HG03565 (cell line): ENCODE data around the gene MFAP4.

Experiments used
- ATAC-seq: cut with Tn5 transposase; IDR thresholded peaks from one replicate; pipeline ENCODE4 v1.9.1; 2021; ENCODE audit warnings: mild to moderate bottlenecking, moderate library complexity; ENCODE audit not compliant: unreplicated experiment

Gene MFAP4

DNA sequence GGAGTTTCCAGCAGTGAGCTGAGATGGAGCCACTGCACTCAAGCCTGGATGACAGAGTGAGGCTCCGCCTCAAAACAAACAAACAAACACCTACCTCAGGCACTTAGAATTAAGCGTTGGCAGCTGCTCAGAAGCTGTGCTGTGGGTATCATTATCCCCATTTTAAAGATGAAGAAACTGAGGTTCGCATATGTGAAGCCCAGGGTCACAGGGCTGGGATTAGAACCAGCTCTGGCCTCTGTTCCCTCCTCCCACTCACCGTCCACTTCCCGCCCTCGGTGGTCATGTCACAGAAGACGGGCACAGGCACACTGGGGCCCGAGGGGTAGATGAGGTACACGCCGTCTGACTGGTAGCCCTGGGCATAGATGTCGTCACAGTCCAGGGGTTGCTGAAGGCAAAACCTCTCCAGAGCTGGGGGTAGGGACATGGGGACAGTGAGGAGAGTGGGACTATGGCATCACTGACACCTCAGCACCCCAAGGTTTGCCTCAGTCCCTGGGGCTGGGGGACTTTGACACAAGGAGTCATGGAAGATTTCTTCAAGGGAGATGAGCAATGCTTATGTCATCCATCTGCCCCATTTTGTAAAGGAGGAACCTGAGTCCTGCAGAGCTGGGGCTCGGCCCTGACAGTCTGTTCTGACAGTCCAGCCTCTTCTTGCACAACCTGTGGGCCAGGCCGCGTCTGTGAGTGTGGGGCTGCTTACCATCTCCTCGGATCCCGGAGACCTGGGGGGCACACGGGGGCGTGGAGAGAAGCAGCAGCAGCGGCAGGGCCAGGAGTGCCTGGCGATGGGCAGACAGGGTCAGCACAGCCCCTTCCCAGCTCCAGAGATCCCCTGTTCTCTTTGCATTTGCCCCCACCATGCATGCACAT is 700 bp downstream of the MFAP4 start:
- ATAC-seq: no peak

DNA sequence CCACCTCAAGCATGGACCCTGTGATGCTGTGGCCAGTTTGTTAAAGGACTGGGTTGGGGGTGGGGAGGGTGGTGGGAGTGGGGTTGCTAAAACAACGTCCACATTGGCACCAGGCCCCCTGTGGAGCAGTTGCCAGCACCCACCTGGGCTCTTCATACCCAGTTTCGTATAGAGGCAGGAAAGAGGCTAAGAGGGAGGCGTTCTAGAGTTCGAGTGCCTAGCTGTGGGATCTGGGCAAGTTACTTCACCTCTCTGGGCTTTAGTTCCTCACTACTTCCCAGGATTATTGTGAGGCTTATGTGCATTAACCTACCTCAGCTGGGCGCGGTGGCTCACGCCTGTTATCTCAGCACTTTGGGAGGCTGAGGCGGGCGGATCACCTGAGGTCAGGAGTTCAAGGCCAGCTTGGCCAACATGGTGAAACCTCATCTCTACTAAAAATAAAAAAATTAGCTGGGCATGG is 1.4 kb downstream of the MFAP4 start:
- no peak for ATAC-seq

DNA sequence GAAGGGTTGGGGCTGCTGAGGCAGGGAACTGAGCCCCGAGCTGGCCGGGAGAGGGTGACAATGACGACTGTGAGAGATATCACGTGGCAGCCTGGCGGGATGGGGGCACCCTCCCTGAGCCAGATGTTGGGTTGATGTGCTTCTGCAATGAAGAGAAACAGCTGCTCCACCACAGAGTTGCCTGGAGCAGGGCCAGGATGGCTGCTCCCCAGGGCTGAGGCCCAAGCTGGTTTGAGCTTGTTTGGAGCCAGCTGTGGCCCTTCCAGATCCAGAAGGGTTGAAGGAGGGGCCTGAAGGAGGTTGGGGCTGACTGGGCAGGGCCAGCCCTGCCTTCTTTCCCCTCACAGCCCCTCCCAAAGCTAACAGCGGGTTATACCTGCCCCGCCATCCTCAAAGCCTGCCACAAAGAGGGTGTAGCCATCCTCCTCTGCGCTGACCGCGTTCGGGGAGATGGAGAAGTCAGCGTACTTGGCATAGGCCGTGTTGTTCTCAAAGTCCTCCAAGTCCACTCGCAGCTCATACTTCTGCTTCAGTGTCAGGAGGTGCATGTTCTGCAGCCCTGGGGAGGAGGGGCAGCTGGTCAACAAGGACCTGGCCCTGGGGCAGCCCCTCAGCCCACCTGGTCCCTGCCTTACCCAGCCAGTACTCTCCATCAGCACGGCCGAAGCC is 2.1 kb downstream of the MFAP4 start:
- no peak for ATAC-seq

DNA sequence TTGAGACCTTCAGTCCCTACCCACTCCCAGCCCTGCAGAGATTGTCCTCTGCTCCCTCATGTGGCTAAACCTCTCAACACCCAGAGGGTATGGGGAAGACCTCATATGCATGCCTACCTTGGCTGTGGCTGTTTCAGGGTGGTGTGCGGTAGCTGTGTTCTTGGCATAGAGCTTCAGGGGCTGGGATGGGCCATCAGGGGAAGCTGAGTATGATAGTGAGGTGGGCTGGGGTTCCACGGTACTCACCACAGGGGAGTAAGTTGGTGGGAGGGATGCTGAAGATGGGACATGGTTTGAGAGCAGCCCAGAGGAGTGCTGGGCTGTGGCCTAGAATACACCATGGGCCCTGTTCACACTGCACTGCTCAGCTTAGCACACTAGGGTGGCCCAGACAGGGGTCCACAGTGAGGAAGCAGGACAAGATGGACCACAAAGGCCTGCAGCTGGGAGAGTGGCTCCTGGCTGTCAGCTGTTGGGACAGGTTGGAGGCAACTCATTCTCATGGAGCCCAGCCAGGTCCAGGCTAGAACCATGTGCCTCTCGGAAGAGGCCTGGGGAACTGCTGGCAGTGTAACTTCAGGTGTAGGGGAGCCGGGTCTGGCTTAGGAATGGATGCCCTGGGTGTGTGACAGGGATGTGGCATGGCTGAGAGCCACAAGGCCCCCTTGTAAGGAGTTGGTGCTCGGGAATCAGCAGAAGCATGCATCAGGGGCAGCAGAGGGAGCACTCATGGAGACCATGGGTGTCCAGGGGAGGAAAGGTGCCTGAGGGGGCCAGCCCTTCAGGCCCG is 3.1 kb downstream of the MFAP4 start:
- no peak for ATAC-seq

DNA sequence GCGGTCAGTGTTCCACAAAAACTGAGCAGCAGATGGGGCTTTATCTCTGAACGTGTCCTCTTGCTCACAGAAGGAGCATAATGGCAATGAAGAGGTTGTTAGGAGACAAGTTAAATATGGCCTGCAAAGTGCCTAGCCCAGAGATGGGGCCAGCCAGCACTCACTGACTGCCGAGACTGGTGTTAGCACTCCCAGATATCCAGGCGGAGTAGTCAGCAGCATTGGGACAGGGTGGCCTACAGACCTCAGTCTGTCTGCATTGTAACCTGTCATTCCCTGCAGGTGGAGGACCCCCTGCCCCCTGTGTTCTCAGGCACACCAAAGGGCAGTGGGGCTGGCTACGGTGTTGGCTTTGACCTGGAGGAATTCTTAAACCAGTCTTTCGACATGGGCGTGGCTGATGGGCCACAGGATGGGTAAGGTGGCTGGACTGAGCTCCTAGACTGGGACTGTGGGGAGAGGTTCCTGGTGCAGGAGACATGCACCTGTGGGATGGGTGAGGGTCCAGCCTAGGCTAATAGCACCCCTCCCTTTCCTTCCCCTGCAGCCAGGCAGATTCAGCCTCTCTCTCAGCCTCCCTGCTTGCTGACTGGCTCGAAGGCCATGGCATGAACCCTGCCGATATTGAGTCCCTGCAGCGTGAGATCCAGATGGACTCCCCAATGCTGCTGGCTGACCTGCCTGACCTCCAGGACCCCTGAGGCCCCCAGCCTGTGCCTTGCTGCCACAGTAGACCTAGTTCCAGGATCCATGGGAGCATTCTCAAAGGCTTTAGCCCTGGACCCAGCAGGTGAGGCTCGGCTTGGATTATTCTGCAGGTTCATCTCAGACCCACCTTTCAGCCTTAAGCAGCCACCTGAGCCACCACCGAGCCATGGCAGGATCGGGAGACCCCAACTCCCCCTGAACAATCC is 4.2 kb downstream of the MFAP4 start:
- ATAC-seq: no peak

DNA sequence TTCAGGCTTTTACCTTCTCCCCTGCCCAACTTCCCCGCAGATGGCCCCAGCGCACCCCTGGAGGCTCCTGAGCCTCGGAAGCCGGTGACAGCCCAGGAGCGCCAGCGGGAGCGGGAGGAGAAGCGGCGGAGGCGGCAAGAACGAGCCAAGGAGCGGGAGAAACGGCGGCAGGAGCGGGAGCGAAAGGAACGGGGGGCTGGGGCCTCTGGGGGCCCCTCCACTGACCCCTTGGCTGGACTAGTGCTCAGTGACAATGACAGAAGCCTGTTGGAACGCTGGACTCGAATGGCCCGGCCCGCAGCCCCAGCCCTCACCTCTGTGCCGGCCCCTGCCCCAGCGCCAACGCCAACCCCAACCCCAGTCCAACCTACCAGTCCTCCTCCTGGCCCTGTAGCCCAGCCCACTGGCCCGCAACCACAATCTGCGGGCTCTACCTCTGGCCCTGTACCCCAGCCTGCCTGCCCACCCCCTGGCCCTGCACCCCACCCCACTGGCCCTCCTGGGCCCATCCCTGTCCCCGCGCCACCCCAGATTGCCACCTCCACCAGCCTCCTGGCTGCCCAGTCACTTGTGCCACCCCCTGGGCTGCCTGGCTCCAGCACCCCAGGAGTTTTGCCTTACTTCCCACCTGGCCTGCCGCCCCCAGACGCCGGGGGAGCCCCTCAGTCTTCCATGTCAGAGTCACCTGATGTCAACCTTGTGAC is 5.1 kb downstream of the MFAP4 start:
- no peak for ATAC-seq

DNA sequence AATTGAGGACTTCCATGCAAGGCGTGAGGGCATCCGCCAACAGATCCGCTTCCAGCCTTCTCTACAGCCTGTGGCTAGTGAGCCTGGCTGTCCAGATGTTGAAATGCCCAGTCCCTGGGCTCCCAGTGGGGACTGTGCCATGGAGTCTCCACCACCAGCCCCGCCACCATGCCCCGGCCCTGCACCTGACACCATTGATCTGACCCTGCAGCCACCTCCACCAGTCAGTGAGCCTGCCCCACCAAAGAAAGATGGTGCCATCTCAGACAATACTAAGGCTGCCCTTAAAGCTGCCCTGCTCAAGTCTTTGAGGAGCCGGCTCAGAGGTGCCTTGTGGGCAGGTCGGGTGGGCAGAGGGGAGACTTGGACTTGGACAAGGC is 5.6 kb downstream of the MFAP4 start:
- ATAC-seq: no peak

DNA sequence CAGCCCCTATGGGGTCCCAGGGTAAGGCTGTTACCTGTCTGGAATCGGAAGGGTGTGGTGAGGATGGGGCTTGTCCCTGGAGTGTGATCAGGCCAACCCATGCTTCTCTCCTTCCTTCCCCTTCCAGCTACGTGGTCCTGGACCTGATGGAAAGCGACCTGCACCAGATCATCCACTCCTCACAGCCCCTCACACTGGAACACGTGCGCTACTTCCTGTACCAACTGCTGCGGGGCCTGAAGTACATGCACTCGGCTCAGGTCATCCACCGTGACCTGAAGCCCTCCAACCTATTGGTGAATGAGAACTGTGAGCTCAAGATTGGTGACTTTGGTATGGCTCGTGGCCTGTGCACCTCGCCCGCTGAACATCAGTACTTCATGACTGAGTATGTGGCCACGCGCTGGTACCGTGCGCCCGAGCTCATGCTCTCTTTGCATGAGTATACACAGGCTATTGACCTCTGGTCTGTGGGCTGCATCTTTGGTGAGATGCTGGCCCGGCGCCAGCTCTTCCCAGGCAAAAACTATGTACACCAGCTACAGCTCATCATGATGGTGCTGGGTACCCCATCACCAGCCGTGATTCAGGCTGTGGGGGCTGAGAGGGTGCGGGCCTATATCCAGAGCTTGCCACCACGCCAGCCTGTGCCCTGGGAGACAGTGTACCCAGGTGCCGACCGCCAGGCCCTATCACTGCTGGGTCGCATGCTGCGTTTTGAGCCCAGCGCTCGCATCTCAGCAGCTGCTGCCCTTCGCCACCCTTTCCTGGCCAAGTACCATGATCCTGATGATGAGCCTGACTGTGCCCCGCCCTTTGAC is 6.3 kb downstream of the MFAP4 start:
- no peak for ATAC-seq

DNA sequence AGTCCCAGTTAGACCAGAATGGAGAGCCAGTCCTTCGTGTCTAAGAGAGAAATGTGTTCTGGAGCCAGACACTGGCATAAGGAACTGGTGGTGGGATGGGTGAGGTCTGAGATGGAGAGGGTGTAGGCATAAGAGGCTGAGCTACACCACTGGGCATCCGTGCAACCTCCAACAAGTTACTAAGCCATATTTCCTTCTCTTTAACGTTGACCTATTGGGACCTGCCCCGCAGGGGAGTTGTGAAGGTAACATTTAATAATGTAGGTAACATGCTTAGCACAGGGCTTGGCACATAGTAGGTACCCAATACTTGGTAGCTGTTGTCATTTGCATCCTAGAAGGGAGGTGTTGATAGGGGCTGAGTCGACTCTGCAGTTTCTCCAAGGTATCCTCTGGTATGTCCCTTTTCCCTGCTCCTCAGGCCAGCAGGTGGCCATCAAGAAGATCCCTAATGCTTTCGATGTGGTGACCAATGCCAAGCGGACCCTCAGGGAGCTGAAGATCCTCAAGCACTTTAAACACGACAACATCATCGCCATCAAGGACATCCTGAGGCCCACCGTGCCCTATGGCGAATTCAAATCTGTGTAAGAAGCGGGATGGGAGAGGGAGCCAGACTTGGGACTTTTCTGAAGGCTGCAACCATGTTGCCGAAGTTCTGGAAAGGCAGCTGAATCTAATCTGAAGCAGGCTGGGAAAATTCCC is 7.5 kb downstream of the MFAP4 start:
- no peak for ATAC-seq

DNA sequence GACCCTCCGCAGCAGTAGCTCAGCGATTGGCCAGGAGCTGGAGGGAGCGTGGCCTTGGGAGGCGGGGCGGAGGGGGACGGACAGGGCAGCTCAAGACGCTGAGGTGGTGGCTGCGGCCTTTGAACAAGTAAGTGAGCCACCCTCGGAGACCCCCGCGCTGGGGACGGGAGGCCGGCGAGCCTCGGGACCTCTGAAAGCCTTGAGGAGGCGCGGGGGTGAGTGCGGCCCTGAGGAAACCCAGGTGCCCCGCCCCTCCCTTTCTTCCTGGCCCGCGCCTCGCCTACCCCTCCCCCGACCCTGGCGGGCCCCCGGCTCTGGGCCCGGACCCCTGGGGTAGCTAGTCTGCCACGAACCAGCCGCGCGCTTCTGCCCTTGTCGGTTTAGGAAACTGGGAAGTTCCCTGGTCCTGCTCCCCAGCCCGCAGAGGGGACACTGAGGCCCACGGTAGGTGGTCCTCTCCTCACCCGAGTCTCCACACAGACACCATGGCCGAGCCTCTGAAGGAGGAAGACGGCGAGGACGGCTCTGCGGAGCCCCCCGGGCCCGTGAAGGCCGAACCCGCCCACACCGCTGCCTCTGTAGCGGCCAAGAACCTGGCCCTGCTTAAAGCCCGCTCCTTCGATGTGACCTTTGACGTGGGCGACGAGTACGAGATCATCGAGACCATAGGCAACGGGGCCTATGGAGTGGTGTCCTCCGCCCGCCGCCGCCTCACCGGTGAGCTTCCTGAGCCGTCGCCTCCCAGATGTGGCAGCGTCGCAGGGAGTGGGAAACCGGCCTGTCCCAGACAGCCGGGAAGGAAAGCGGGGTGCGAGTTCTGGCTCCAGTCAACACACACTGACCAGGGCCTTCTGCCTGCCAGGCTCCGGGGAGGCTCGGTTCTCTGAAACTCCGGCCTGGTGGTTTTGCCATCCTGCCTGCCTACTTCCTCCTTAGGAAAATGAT is 8.3 kb downstream of the MFAP4 start, which contains the start of gene MAPK7:
MAPK7 (plus strand) TSS at position 83 of the 945 bp plus-strand sequence; CDS start at position 486, 403 bp downstream.
- no peak for ATAC-seq

DNA sequence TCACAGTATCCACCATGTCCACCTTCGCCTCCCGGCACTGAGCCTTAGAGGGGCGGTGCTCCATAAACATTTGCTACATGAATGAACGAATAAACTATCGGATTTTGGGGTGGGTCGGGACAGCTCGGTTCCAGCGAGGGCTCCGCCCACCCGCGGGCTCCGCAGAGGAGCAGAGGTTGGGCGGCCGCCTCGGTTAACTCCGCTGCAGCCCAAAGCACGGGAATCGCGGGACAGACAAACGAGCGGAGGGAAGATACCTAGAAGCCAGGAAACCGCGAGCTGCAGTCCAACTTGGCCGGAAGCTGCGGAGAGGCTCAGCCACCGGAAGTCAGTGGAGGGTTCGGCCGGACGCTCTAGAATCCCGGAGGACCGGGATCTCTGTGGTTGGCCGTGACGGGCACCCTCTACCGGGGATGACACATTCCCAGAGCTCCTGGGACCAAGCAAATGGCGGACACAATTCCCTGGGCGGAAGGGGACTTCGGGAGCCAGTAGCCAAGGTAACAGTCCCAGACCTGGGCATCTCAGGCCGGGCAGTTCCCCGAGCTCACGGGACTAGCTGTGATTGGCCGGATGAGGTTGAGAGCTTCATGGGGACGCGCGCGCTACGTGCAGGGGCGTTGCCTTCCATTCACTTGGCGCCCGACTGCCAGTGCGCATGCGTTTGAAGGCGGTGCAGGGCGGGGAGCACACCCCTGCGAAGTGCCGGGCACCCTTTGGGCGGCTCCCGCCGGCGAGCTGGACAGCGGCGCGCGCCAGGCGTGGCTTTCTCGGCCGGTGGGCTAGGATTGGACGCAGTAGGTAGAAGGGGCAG is 9.2 kb downstream of the MFAP4 start:
- peak; percentile 88 for ATAC-seq

DNA sequence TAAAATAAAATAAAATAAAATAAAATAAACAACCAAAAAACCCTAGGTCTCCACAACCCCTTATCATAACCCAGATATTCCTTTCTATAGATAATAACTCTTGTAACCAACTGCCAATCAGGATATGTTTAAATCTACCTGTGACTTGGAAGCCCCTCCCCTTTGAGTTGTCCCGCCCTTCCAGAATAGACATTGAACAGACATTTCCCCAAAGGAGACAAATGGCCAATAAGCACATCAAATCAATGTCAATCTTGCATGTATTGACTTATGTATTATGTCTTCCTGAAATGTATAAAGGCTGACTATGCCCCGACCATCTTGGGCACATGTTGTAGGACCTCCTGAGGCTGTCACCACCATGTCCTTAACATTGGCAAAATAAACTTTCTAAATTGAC is 10.2 kb downstream of the MFAP4 start:
- no peak for ATAC-seq

DNA sequence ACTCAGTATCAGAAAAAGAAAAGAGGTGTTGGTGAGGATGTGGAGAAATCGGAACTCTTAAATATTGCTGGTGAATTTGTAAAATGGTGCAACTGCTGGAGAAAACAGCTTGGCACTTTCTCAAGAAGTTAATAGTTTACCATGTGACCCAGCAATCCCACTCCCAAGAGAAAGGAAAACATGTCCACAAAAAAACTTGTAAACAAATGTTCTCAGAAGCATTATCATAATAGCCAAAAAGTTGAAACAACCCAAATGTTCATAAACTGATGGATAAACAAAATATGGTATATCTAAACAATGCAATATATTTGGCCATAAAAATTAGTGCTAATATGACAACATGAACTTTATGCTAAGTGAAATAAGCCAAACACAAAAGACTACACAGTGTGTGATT is 11.3 kb downstream of the MFAP4 start:
- ATAC-seq: no peak

DNA sequence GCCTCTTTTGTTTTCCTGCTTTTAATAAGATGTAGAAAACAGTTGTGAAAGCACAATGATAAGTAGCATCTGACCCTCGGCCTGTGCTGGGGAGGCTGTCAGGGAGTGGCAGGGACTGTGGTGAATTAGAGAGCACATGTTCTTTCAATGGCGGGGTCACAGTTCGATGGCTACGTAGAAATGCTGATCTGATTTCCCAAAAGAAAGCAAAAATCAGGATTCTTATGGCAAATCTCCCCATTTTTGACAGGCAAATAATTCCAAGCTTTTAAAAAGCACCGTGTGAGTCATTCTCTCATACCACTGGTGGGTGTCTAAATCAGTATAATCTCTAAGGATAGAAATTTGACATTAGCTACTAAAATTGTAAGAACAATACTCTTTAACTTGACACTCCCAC is 12.9 kb downstream of the MFAP4 start:
- no peak for ATAC-seq

DNA sequence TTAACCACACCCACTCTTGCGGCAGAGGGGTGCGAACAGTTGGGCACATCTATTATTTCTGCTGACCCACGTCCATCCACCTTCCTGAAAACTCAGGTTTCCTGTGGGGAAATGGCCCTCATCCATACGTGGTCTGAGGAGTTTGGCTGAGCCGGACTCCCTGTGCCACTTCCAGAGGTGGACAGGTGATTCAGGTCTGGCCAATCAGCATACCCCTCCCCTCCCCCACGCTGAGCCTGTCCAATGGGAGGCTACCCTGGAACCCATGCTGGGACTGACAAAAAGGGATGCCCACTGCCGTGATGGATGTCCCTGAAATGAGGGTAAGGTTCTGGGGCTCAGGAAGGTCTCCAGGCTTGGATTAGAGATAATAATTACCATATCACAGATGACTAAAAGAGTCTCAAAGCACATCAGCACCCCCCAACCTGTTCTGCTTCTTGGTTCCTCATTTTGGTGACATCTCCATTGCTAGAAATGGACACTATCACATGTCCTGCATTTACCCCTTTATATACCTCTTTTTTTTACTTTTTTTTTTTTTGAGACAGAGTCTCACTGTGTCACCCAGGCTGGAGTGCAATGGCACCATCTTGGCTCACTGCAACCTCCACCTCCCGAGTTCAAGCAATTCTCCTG is 14.0 kb downstream of the MFAP4 start:
- ATAC-seq: no peak

DNA sequence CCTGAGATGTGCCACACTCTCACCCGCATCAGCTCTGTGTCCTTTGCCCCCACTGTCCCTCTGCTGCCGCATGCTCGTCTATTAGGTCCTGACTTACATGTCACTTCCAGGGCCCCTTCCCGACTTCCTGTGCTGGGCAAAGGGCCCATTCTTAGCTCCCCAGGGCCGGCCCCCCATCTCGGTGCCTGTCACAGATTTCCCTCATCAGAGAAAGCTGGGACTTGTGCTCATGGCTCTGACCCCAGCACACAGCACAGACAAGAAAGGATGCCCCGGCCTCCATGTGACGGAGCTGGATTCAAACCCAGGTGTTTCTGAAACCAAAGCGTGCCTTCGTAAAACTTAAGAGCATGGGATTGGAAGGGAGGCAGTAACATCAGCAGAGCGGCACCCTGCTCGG is 14.6 kb downstream of the MFAP4 start:
- ATAC-seq: no peak
